ENCODE measurements around the gene ODAPH. TPM values are rescaled to one million over a fixed set of nuclear protein-coding genes. Genes with fewer than 3 reads are reported as not detected.
A peak's percentile ranks its signal among the peaks of the same experiment; 100 is the strongest.
"Not testable (repeated sequence)": the region's sequence is repeated elsewhere in the genome, so short reads cannot be mapped to it uniquely, and the experiment has no call there.

The ODAPH gene
- total RNA-seq = not detected
- total RNA-seq (2013) = 0.27 TPM

GRCh38 chr4:75555294-75556164 lies at the start of gene ODAPH:
Gene ODAPH, plus strand, starts transcription at chr4:75556066. Its CDS starts 17 bp downstream, at chr4:75556083.
- no peak within 1 kb of the TSS for H3K27ac Mint-ChIP-seq

GRCh38 chr4:75509592-75509991 lies 46.3 kb upstream of the ODAPH start:
- H3K36me3 Mint-ChIP-seq; intact Hi-C loops (cut with micrococcal nuclease); H3K27ac Mint-ChIP-seq; H3K27me3 Mint-ChIP-seq (ENCODE audit: low read depth in 2 of 2); H3K27ac ChIP-seq (ENCODE audit: low read length); DNase-seq; H3K4me3 ChIP-seq (ENCODE audit: low read length); H3K9me3 Mint-ChIP-seq; H3K9me3 ChIP-seq (ENCODE audit: control insufficient read depth, insufficient read depth, low read length); ATAC-seq; H3K27me3 ChIP-seq (ENCODE audit: control insufficient read depth, insufficient read depth, low read length): not testable (repeated sequence)
- H3K4me1 Mint-ChIP-seq = peaks cover 27 to 49% of the 10 kb centered on the region in 2 donors
- H3K4me1 ChIP-seq (ENCODE audit: control insufficient read depth, insufficient read depth, low read length) = peaks cover 11% of the 10 kb centered on the region
- H3K4me3 Mint-ChIP-seq = peak overlapping the region; percentile 45
- peaks cover 23% of the 10 kb centered on the region for H3K36me3 ChIP-seq (ENCODE audit: control insufficient read depth, insufficient read depth, low read length)
- 78% methylated on average over 3 of the region's 4 CpGs for WGBS (ENCODE audit: insufficient coverage)

More at GRCh38 chr4:75555294-75556164, at the start of gene ODAPH:
- H3K36me3 ChIP-seq (ENCODE audit: control insufficient read depth, insufficient read depth, low read length) = no peaks in the 10 kb centered on the region
- DNase-seq (peak in 1 of 2 donors; percentile 20), ATAC-seq (peak in 1 of 3 donors; percentile 58)
- no peak within 1 kb of the TSS for H3K4me3 ChIP-seq (ENCODE audit: low read length)
- H3K9me3 ChIP-seq (ENCODE audit: control insufficient read depth, insufficient read depth, low read length) = no peaks in the 10 kb centered on the region
- Mint-ChIP-seq H3K36me3 (no peaks in the 10 kb centered on the region), H3K4me3 (no peak within 1 kb of the TSS), H3K4me1 (no peaks in the 10 kb centered on the region), H3K27me3 (ENCODE audit: low read depth in 2 of 2) (peaks cover 10 to 11% of the 10 kb centered on the region in 2 donors), H3K9me3 (no peaks in the 10 kb centered on the region)
- intact Hi-C loops (cut with micrococcal nuclease) = no loop called here
- H3K27ac ChIP-seq (ENCODE audit: low read length) = no peak within 1 kb of the TSS
- WGBS (ENCODE audit: insufficient coverage) = 76% methylated on average over 9 of the region's 9 CpGs
- no peaks in the 10 kb centered on the region for H3K4me1 ChIP-seq (ENCODE audit: control insufficient read depth, insufficient read depth, low read length)
- no peaks in the 10 kb centered on the region for H3K27me3 ChIP-seq (ENCODE audit: control insufficient read depth, insufficient read depth, low read length)
- TF ChIP-seq CTCF (IDR thresholded peaks at IDR 0.05) = no peak

- TF ChIP-seq CTCF (IDR thresholded peaks at IDR 0.05) = no peak
- Mint-ChIP-seq H3K36me3 (no peaks in the 10 kb centered on the region), H3K27ac (no peak overlapping the region), H3K27me3 (ENCODE audit: low read depth in 2 of 2) (no peaks in the 10 kb centered on the region), H3K9me3 (no peaks in the 10 kb centered on the region), H3K4me3 (no peak overlapping the region), H3K4me1 (peaks cover 10 to 47% of the 10 kb centered on the region in 2 donors)
- no peaks in the 10 kb centered on the region for H3K9me3 ChIP-seq (ENCODE audit: control insufficient read depth, insufficient read depth, low read length)
- 41% methylated on average over 3 of the region's 3 CpGs for WGBS (ENCODE audit: insufficient coverage)
- intact Hi-C loops (cut with micrococcal nuclease) = no loop called here
- ATAC-seq (no peak), DNase-seq (no peak)
- H3K36me3 ChIP-seq (ENCODE audit: control insufficient read depth, insufficient read depth, low read length) = peaks cover 10% of the 10 kb centered on the region
- H3K4me3 ChIP-seq (ENCODE audit: low read length) = no peak overlapping the region
- H3K4me1 ChIP-seq (ENCODE audit: control insufficient read depth, insufficient read depth, low read length) = peaks cover 20% of the 10 kb centered on the region
- H3K27ac ChIP-seq (ENCODE audit: low read length) = peak overlapping the region; percentile 98
- H3K27me3 ChIP-seq (ENCODE audit: control insufficient read depth, insufficient read depth, low read length) = no peaks in the 10 kb centered on the region
These were observed 44.0 kb upstream of the ODAPH start for GRCh38 chr4:75511841-75512240.

GRCh38 chr4:75512386-75513211 lies 43.3 kb upstream of the ODAPH start:
- H3K4me3 ChIP-seq (ENCODE audit: low read length) = peak overlapping the region; percentile 95
- no peak for TF ChIP-seq CTCF (IDR thresholded peaks at IDR 0.05)
- DNase-seq (peak in 1 of 2 donors; percentile 38), ATAC-seq (no peak)
- intact Hi-C loops (cut with micrococcal nuclease) = no loop called here
- no peak overlapping the region for H3K27ac Mint-ChIP-seq
- no peaks in the 10 kb centered on the region for H3K9me3 ChIP-seq (ENCODE audit: control insufficient read depth, insufficient read depth, low read length)
- H3K4me3 Mint-ChIP-seq = no peak overlapping the region
- no peaks in the 10 kb centered on the region for H3K27me3 ChIP-seq (ENCODE audit: control insufficient read depth, insufficient read depth, low read length)
- H3K36me3 ChIP-seq (ENCODE audit: control insufficient read depth, insufficient read depth, low read length) = peaks cover 11% of the 10 kb centered on the region
- H3K4me1 ChIP-seq (ENCODE audit: control insufficient read depth, insufficient read depth, low read length) = peaks cover 20% of the 10 kb centered on the region
- no peaks in the 10 kb centered on the region for H3K27me3 Mint-ChIP-seq (ENCODE audit: low read depth in 2 of 2)
- 20% methylated on average over 3 of the region's 6 CpGs for WGBS (ENCODE audit: insufficient coverage)
- no peaks in the 10 kb centered on the region for H3K36me3 Mint-ChIP-seq
- peaks cover 3 to 39% of the 10 kb centered on the region in 2 donors for H3K4me1 Mint-ChIP-seq
- no peaks in the 10 kb centered on the region for H3K9me3 Mint-ChIP-seq
- peak overlapping the region; percentile 98 for H3K27ac ChIP-seq (ENCODE audit: low read length)

Measured in natural killer cell (primary cell).